ENCODE results near the gene TMEM9.

- TF ChIP-seq CTCF (IDR thresholded peaks at IDR 0.05 in 8 of 11, conservative IDR thresholded peaks at IDR 0.05 in 3 of 11) = no peak
- TF ChIP-seq POLR2A (IDR thresholded peaks at IDR 0.05) = no peak
- TF ChIP-seq POLR2AphosphoS5 (IDR thresholded peaks at IDR 0.05) = no peak
These were observed 40.6 kb downstream of the TMEM9 start for GRCh38 chr1:201113451-201114244.
